HG02588 (cell line): ENCODE measurements around the gene COL4A2.

ENCODE experiments used
- ATAC-seq: cut with Tn5 transposase; IDR thresholded peaks from one replicate; pipeline ENCODE4 v1.9.1; 2021; ENCODE audit warnings: mild to moderate bottlenecking, moderate library complexity; ENCODE audit not compliant: unreplicated experiment

Gene COL4A2

DNA sequence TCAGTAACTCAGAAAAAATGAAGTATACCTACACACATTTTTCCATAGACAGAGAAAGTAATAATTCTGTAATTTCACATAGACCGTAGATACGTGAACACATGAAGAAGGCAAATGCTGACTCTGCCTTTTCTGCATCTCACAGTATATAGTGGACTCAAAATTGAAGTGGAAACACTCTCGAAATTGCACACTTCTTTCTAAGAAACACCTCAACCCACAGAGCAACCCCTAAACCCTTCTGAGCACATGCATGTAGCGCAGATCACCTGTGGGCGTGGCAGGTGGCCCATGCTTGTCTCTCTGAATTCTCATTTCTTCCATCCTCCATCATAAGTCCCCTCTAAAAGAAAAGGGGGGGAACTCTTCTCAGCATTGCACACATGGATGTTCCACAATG is 34.9 kb upstream of the COL4A2 start:
- ATAC-seq = no peak

DNA sequence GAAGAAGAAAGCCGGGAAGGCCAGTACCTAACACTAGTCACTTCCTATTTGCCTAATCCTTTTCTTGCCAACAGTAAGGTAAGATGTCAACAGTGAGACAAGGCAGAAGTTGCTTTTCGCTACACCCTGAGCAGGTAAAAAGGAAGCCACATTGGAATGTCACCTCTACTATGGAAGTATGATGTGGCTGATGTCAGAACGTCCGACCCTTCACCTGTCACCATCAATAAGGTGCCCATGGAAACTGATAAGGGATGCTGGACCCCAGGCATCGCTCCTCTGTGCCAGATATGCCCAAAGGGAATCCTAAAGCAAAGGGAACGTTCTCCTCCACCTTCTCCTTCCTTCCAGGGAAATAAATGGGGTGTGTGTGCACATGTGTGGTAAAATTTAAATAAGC is 34.4 kb upstream of the COL4A2 start:
- ATAC-seq = no peak

DNA sequence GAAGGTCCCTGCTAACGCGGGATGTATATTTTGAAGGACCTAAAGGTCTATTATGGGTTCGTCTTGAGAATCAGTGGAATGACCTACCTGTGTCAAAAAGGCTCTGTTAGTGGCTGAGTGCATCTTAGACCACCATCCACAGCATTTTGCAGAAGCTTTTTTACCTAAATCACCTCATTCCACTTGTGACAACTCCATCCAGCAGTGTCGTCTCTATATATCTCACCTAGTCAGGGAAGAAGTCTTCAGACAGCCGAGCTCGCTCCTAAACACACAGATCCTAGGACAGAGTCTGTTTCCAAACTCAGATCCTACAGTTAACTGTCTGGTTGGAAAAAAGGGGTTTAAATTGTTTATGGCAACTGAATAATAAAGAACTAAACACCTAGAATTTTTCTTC is 33.8 kb upstream of the COL4A2 start:
- no peak for ATAC-seq

- ATAC-seq = no peak
These were observed 32.4 kb upstream of the COL4A2 start for GRCh38 chr13:110274687-110275086.

GRCh38 chr13:110275931-110276552 is 31.0 kb upstream of the COL4A2 start:
- no peak for ATAC-seq

GRCh38 chr13:110276553-110276950 is 30.5 kb upstream of the COL4A2 start:
- no peak for ATAC-seq

GRCh38 chr13:110277357-110277975 is 29.6 kb upstream of the COL4A2 start:
- no peak for ATAC-seq

DNA sequence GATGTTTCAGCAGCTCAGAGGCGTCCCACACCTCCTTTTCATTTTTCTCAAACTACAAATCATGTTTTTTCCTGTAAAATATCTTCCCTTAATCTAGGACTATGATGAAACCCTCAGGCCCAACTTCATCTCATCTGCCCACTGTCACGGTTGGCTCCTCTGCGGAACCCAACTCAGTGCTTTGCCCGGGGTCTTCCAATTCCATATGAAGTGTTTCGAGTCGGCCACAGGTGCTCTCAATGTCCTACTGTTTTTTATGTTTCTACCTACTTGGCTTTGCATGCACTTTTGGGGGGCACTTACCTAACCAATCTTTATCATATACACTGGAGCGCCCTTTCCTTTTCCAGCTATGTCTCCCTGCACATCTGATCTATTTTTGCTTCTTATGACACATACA is 28.2 kb upstream of the COL4A2 start:
- no peak for ATAC-seq

DNA sequence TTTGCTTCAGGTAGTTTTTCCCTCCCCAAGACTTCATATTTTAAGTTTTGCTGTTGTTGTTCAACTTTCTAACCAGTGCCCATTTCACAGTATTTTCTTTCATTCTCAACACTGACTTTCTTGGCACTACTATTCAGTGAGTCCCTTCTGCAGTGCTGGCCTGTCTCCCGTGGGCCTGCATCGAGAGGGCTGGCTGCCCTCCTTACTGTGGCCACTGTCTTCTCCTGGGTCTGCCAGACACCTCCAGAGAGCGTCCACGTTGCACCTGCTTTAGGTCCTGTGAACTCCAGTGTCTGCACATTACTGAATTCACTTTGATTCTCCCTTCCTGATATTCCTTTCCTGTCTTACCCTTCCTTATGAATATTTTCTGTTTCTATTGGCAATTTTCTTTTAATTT is 27.4 kb upstream of the COL4A2 start:
- no peak for ATAC-seq

- ATAC-seq = no peak
These were observed 26.8 kb upstream of the COL4A2 start for GRCh38 chr13:110280231-110280813.

DNA sequence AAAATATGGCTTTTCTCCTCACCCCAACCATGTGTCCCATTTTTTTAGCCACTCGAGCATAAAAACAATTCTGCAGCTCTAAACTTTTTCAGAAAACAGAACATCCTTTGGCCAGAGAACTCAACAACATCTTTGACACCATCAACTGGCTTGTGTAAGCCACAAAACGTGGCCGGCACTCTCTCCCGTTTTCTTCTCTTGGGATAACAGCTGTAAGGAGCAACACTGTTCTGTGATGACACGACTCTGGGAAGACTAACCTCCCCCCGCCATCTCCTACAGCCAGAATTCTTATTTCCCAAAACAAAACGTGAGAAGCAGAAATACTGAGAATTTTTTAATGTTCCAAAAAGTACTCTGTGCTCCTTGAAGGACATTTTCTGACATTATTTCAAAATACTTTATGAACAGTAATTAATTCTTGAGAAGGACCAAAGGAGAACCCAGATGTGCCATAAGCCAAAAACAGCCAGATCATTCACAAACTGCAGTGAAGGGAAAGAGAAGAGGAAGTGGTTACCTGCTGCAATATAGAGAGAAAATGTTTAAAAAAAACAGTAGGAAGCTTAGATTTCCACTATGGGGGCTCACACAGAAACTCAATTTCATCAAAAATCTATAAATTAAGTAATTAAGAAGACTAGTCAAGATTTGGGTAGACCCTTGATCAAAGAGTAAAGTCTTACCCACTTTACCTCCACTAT is 25.9 kb upstream of the COL4A2 start:
- ATAC-seq = no peak

DNA sequence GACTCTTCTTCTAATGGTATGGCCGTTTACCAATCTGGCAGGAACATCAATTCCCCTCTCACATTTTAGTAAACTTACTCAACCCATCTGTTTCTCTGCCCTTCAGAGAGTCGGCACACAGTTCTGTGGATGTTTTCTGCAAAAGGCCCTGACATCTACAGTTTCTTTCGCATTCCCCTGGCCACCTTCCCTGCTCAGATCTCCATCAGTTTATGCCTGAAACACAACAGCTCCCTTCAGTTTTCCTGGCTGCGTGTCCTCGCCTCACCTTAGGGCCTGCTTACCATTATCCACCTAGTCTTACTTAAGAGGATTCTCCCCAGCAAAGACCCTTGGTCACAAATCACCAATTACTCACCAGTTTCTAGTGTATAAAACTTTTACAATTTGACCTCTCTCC is 25.3 kb upstream of the COL4A2 start:
- ATAC-seq = no peak

DNA sequence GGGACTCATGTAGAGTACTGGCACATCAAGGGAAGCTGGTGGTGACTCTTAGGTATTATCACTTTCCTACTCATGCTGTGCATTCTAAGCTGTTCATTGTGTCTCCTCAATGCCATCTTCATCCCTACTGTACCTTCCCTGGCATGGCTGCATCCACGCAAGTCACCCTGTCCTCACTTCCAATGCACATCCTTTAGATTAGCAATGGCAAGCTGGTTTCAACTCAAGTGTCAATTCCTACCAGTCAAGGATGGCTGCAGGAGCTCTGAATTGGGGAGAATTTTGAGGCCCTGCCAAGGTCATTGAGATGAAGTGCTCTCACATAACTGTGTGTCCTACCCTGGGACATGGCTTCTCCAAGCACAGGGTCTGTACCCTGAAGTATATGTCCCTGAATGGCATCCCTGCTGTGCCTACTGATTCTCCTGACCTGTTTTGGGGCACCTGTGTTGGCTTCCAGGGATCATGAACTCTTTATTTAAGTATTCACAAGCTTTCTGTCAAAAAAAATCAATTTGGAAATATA is 24.7 kb upstream of the COL4A2 start:
- no peak for ATAC-seq

DNA sequence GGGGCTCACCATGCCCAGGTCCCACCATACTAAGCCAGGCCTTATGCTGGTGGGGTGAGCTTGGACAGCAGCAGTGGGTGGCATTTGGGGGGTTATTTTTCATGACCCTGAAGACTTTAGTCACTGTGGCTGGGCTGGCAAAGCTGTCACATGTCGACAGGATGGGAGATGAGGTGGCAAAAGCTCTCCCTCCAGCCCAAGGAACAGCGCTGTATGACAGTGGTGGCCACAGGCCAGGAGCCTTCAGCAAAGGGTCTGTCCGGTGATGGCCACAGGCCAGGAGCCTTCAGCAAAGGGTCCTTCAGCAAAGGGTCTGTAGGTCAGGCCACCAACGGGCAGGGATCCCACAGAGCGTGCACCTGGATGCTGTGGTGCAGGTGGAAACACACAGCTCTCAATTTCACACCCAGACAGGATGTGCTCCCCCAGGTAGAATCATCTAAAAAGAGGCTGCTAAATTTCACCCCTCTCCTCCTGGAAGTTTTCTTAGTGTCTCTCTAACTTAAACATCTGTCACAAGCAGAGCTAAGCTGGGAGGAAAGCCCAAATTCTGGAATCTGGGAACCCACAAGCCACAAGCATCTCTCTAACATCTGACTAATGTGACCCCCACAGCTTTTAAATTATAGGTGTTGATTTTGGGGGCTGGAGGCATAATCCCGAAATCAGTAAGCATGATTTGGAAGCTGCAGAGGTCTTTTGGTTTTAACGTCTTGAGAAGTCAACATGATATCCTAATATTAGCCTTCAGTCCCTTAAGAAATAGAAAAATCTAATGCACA is 23.2 kb upstream of the COL4A2 start:
- no peak for ATAC-seq

GRCh38 chr13:110284779-110285484 is 22.2 kb upstream of the COL4A2 start:
- ATAC-seq = no peak

DNA sequence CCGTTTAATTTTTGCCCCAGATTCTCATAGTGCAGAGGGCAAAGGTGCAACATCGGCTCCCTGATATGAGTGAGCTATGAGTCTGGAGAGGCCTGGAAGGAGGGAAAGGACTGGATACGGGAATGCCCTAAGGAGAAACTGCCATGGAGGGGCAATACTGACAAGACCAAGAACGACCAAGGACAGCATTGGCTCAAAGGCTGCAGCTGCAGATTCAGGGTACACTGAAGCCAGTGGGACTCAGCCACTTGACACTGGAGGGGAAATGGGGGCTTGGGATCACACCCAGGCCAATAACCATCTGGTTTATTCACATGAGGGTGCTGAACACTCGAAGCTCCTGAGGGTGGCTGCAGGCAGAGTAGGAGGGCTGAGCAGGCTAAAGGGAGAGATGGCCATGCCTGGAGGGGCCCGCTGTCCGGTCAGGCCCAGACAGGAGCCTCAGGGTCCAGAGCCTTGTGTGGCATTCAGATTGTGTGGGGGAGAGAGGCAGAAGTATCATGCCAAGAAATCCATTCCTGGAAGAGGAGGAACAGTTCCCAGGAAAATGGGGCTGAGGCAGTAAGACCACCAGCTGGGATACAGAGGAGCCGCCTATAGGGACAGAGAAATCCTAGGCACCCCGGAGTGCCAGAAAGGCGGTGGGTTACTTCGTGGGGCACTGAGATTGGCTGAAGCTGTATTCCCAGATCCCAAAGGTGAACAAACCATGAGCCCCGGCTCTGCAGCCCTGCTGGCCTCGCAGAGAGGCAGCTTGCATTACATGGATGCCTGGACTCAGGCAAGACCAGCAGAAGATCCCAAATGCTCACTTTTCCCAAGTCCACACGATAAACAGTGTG is 20.9 kb upstream of the COL4A2 start:
- ATAC-seq = no peak

DNA sequence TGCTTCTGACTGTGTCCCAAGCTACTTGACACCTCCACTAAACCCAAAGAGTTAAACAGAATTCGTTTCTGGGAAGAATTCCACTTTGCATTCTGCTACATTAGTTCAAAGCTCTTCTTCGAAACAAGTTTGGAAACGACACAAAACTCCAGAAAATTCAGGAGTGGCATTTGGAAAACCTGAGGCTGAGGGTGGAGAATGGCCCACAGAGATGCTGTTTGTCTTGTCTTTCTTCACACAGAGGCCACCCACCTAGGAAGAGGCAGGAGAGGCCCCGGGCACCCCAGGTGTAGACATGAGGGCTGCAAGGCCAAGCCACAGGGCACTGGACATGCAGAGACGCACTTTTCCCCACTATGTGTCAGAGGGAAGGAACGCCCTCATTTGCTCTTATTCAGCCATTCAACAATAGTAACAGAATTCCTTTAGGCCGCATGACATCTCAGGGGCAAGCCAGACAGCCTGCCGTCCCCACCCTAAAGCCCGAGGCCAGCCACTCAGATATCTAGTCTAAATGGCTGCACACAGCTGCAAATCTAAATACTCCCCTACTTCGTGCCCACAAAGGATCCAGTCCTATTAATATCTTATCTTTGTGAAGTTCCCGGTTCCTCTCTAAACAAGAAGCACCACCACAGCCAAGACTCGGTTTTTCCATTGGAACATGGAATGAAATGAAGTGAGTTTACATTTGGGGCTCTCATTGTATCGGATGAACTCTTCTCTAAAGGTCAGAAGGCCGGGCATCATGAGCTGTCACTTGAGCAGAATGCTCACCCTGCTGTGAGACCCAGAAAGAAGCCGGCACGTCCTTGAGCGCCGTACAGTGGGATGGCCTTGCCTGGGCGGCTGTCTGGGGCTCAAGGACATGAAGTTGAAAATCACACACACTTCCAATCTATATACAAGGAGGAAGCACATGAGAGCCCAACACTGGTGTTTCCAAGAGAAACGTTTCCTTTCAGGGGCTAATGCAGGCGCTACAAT is 20.0 kb upstream of the COL4A2 start:
- no peak for ATAC-seq

- no peak for ATAC-seq
These were observed 17.9 kb upstream of the COL4A2 start for GRCh38 chr13:110289174-110289573.
